SK-N-SH treated with all-trans-retinoic acid at 6 μM for 48 hours (cell line): Measurements from ENCODE around the gene ELMOD3.
A peak's percentile ranks its signal among the peaks of the same experiment; 100 is the strongest.
"Not testable (repeated sequence)": the region's sequence is repeated elsewhere in the genome, so short reads cannot be mapped to it uniquely, and the experiment has no call there.

Source experiments
- ATAC-seq: fragments of 200-7000 bp; cut with Tn5 transposase; 3 replicates; pipeline ENCODE4 v1.9.1; 2020; ENCODE audit warnings: mild to moderate bottlenecking, moderate library complexity
- ARNTL ChIP-seq: fragments of 450-650 bp; formaldehyde crosslinking; IDR thresholded peaks from 2 replicates; pipeline ENCODE4 v1.5.0; 2020; ENCODE audit warnings: low read depth, mild to moderate bottlenecking, moderate library complexity, borderline replicate concordance
- BACH2 ChIP-seq: fragments of 250-450 bp; sonication (Bioruptor Pico); IDR thresholded peaks from 2 replicates; pipeline ENCODE4 v1.9.0; 2021; ENCODE audit warnings: mild to moderate bottlenecking, borderline replicate concordance
- CREB5 ChIP-seq: fragments of 250-450 bp; sonication (Bioruptor Pico); IDR thresholded peaks from 2 replicates; pipeline ENCODE4 v1.5.1; 2020; ENCODE audit warnings: low read depth, mild to moderate bottlenecking, moderate library complexity
- CSDC2 ChIP-seq: fragments of 250-450 bp; sonication (Bioruptor Pico); IDR thresholded peaks from 2 replicates; pipeline ENCODE4 v1.5.0; 2020; ENCODE audit warnings: mild to moderate bottlenecking, moderate library complexity
- ESRRG ChIP-seq: fragments of 250-450 bp; sonication (Bioruptor Pico); IDR thresholded peaks from 2 replicates; pipeline ENCODE4 v1.6.1; 2021; ENCODE audit warnings: mild to moderate bottlenecking
- GLIS3 ChIP-seq: fragments of 250-450 bp; sonication (Bioruptor Pico); IDR thresholded peaks from 2 replicates; pipeline ENCODE4 v1.5.0; 2020; ENCODE audit warnings: mild to moderate bottlenecking, moderate library complexity
- ISL1 ChIP-seq: fragments of 250-450 bp; sonication (Bioruptor Pico); IDR thresholded peaks from 2 replicates; pipeline ENCODE4 v2.1.2; 2022; ENCODE audit warnings: mild to moderate bottlenecking, moderate library complexity
- OSR1 ChIP-seq: fragments of 250-450 bp; sonication (Bioruptor Pico); IDR thresholded peaks from 2 replicates; pipeline ENCODE4 v1.8.0; 2022; ENCODE audit warnings: moderate library complexity, mild to moderate bottlenecking, inconsistent platforms
- PATZ1 ChIP-seq: fragments of 250-450 bp; sonication (Bioruptor Pico); IDR thresholded peaks from 2 replicates; pipeline ENCODE4 v1.8.0; 2020; ENCODE audit warnings: mild to moderate bottlenecking, moderate library complexity, borderline replicate concordance
- PPARA ChIP-seq: fragments of 250-450 bp; sonication (Bioruptor Pico); IDR thresholded peaks from 2 replicates; pipeline ENCODE4 v1.5.0; 2020; ENCODE audit warnings: mild to moderate bottlenecking, borderline replicate concordance
- RARB ChIP-seq: fragments of 250-450 bp; sonication (Bioruptor Pico); IDR thresholded peaks from 2 replicates; pipeline ENCODE4 v1.8.0; 2021; ENCODE audit warnings: mild to moderate bottlenecking, moderate library complexity
- SNAI2 ChIP-seq: fragments of 250-450 bp; sonication (Bioruptor Pico); IDR thresholded peaks from 2 replicates; pipeline ENCODE4 v1.5.0; 2020; ENCODE audit warnings: mild to moderate bottlenecking, moderate library complexity
- TCF4 ChIP-seq: fragments of 250-450 bp; sonication (Bioruptor Pico); IDR thresholded peaks from 2 replicates; pipeline ENCODE4 v1.8.0; 2021; ENCODE audit warnings: mild to moderate bottlenecking, moderate library complexity, borderline replicate concordance
- TOX ChIP-seq: fragments of 250-450 bp; sonication (Bioruptor Pico); IDR thresholded peaks from 2 replicates; pipeline ENCODE4 v1.8.0; 2021; ENCODE audit warnings: mild to moderate bottlenecking, moderate library complexity, borderline replicate concordance
- ZC3H10 ChIP-seq: fragments of 250-450 bp; sonication (Bioruptor Pico); IDR thresholded peaks from 2 replicates; pipeline ENCODE4 v1.5.1; 2021; ENCODE audit warnings: mild to moderate bottlenecking, moderate library complexity
- ZFP3 ChIP-seq: fragments of 250-450 bp; sonication (Bioruptor Pico); IDR thresholded peaks from 2 replicates; pipeline ENCODE4 v1.5.0; 2020; ENCODE audit warnings: mild to moderate bottlenecking, moderate library complexity
- ZFP30 ChIP-seq: fragments of 450-650 bp; formaldehyde crosslinking; IDR thresholded peaks from 2 replicates; pipeline ENCODE4 v1.5.0; 2022; ENCODE audit warnings: mild to moderate bottlenecking, moderate library complexity
- ZNF565 ChIP-seq: fragments of 450-650 bp; formaldehyde crosslinking; conservative IDR thresholded peaks from 2 replicates; pipeline ENCODE4 v1.5.0; 2020; ENCODE audit warnings: low read depth, mild to moderate bottlenecking, moderate library complexity
- ZNF70 ChIP-seq: fragments of 450-650 bp; formaldehyde crosslinking; IDR thresholded peaks from 2 replicates; pipeline ENCODE4 v1.5.0; 2020; ENCODE audit warnings: mild to moderate bottlenecking, moderate library complexity
- TF ChIP-seq, protein P1 (sequence below): fragments of 250-450 bp; sonication (Bioruptor Pico); IDR thresholded peaks from 2 replicates; pipeline ENCODE4 v1.5.1; 2021; ENCODE audit warnings: mild to moderate bottlenecking, moderate library complexity

Gene ELMOD3

GRCh38 chr2:85312404-85312803, 42.2 kb upstream of the ELMOD3 start:
- no peak for ATAC-seq
- no peak for TF ChIP-seq ARNTL (CRISPR knock-in tag)
- no peak for TF ChIP-seq BACH2 (CRISPR knock-in tag)
- TF ChIP-seq OSR1 (CRISPR knock-in tag): no peak
- no peak for TF ChIP-seq GLIS3 (CRISPR knock-in tag)
- TF ChIP-seq TCF4 (CRISPR knock-in tag): no peak
- TF ChIP-seq CREB5 (CRISPR knock-in tag): no peak
- no peak for TF ChIP-seq ZNF70 (CRISPR knock-in tag)
- no peak for TF ChIP-seq ZNF565 (CRISPR knock-in tag)
- TF ChIP-seq PATZ1: no peak
- TF ChIP-seq ZFP3 (CRISPR knock-in tag): no peak
- TF ChIP-seq PPARA (CRISPR knock-in tag): no peak
- TF ChIP-seq ISL1: no peak
- no peak for TF ChIP-seq ESRRG
- TF ChIP-seq ZFP30 (CRISPR knock-in tag): no peak
- TF ChIP-seq TOX: no peak
- no peak for TF ChIP-seq RARB (CRISPR knock-in tag)
- no peak for TF ChIP-seq ZC3H10 (CRISPR knock-in tag)

DNA sequence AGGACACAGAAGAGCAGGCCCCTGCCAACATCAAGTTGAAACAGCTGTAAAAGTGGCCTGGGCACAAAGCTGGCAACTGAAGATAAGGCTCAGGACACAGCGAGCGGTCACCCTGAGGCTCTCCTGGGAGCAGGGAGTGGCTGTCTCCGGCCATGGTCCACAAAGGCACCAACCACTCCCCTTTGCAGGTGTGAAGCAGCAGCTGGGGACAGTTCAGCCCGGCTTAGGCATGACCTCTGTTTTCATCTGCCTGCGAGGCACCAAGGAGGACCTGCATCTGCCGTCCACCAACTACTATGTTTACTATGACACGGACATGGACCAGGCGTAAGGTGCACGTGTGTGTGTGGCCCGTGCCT, 39.7 kb upstream of the ELMOD3 start:
- ATAC-seq: no peak
- TF ChIP-seq, protein P1, sequence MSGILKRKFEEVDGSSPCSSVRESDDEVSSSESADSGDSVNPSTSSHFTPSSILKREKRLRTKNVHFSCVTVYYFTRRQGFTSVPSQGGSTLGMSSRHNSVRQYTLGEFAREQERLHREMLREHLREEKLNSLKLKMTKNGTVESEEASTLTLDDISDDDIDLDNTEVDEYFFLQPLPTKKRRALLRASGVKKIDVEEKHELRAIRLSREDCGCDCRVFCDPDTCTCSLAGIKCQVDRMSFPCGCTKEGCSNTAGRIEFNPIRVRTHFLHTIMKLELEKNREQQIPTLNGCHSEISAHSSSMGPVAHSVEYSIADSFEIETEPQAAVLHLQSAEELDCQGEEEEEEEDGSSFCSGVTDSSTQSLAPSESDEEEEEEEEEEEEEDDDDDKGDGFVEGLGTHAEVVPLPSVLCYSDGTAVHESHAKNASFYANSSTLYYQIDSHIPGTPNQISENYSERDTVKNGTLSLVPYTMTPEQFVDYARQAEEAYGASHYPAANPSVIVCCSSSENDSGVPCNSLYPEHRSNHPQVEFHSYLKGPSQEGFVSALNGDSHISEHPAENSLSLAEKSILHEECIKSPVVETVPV (CRISPR knock-in tag): no peak
- no peak for TF ChIP-seq ARNTL (CRISPR knock-in tag)
- no peak for TF ChIP-seq PPARA (CRISPR knock-in tag)
- TF ChIP-seq ZFP30 (CRISPR knock-in tag): no peak
- TF ChIP-seq RARB (CRISPR knock-in tag): no peak
- TF ChIP-seq SNAI2 (CRISPR knock-in tag): no peak

DNA sequence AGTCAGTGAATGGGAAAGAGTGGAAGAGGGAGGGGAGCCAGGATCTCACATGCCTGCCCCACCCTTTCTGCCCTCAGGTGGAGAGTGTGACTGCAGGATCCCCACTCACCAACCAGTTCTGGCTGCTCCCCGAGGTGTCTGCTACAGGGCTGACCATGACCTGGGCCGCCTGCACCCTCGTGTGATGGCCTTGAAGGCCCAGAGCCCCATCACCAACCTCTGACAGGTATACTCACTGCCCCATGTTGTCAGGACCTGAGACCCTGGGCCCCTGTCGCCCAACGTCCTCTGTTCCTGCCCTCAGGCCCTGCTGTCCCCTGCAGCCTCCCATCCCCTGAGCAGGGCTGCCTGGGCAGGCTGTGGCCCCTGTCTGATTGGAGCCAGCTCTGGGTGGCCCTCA, 38.6 kb upstream of the ELMOD3 start:
- not testable (repeated sequence) for ATAC-seq

DNA sequence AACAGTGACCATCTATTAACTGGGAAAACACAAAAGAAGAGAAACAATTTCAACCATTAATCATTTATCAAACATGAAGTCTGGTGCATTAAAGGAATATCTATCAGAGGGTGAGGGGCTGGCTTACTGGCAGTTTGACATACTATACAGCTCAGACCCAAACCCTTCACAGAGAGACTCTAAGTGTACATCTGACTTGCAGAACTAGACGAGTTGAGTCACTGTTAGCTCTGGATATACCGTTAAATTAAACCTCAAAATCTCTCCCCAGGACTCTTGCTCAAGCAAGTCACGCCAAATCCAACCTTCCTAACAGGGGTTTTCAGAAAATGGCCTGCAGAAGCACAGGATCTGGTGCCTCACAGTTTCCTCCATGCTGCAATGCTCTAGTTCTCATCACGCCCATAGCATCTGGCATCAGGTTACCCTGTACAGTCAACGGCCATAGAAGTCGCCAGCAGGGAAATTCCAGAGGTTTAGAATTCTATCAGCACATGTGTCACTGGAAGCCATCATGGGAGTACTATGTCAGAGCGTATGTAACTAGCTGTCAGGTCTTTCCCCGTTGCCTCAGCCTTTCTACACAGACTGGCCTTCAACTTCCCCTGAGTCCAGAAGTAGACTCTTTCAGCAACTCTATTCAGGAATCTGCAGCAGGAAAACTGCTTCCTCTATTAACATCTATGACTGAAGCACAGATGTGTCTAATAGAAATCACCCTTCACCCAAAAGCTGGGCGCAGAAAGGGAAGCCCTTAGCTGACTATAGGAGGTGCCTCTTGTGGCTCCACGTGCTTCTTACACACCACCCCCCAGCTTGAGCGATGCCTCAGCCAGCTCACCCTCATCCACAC, 36.1 kb upstream of the ELMOD3 start:
- ATAC-seq: peak; percentile 80
- TF ChIP-seq CSDC2 (CRISPR knock-in tag) (no peak), CREB5 (CRISPR knock-in tag) (no peak)
- TF ChIP-seq, protein P1 (CRISPR knock-in tag): no peak
